Measurements from ENCODE around the gene RELN. TPM values are rescaled to one million over a fixed set of nuclear protein-coding genes. Genes with fewer than 3 reads are reported as not detected.

RELN gene
- total RNA-seq, 1 donor from 2014 or later, result not detected

- Mint-ChIP-seq H3K9me3 (ENCODE audit: low read depth) (peaks cover 8% of the 10 kb centered on the region), H3K36me3 (ENCODE audit: low read depth) (no peaks in the 10 kb centered on the region), H3K27ac (ENCODE audit: unreplicated experiment) (no peak overlapping the region), H3K27me3 (ENCODE audit: low read depth) (peaks cover 36% of the 10 kb centered on the region), H3K4me3 (ENCODE audit: unreplicated experiment) (no peak overlapping the region), H3K4me1 (ENCODE audit: low read depth) (peaks cover 3% of the 10 kb centered on the region)
- no peak for DNase-seq (ENCODE audit: low spot score)
- no peak for TF ChIP-seq CTCF (IDR thresholded peaks at IDR 0.05)
These were observed 551.8 kb downstream of the RELN start for GRCh38 chr7:103437623-103438022.

- Mint-ChIP-seq H3K4me3 (ENCODE audit: unreplicated experiment) (no peak overlapping the region), H3K9me3 (ENCODE audit: low read depth) (peaks cover 5% of the 10 kb centered on the region), H3K4me1 (ENCODE audit: low read depth) (peaks cover 3% of the 10 kb centered on the region), H3K27me3 (ENCODE audit: low read depth) (peaks cover 16% of the 10 kb centered on the region), H3K27ac (ENCODE audit: unreplicated experiment) (no peak overlapping the region), H3K36me3 (ENCODE audit: low read depth) (no peaks in the 10 kb centered on the region)
- TF ChIP-seq CTCF (IDR thresholded peaks at IDR 0.05), result no peak
- no peak for DNase-seq (ENCODE audit: low spot score)
These were observed 556.7 kb downstream of the RELN start for GRCh38 chr7:103432712-103433111.

GRCh38 chr7:103425177-103425576, 564.3 kb downstream of the RELN start:
- no peak overlapping the region for H3K4me3 Mint-ChIP-seq (ENCODE audit: unreplicated experiment)
- no peaks in the 10 kb centered on the region for H3K9me3 Mint-ChIP-seq (ENCODE audit: low read depth)
- H3K36me3 Mint-ChIP-seq (ENCODE audit: low read depth), result no peaks in the 10 kb centered on the region
- peaks cover 23% of the 10 kb centered on the region for H3K27me3 Mint-ChIP-seq (ENCODE audit: low read depth)
- H3K27ac Mint-ChIP-seq (ENCODE audit: unreplicated experiment), result no peak overlapping the region
- H3K4me1 Mint-ChIP-seq (ENCODE audit: low read depth), result no peaks in the 10 kb centered on the region
- no peak for DNase-seq (ENCODE audit: low spot score)
- no peak for TF ChIP-seq CTCF (IDR thresholded peaks at IDR 0.05)

- Mint-ChIP-seq H3K27me3 (ENCODE audit: low read depth) (peaks cover 29% of the 10 kb centered on the region), H3K4me1 (ENCODE audit: low read depth) (no peaks in the 10 kb centered on the region), H3K4me3 (ENCODE audit: unreplicated experiment) (no peak overlapping the region), H3K27ac (ENCODE audit: unreplicated experiment) (no peak overlapping the region), H3K9me3 (ENCODE audit: low read depth) (no peaks in the 10 kb centered on the region), H3K36me3 (ENCODE audit: low read depth) (no peaks in the 10 kb centered on the region)
- DNase-seq (ENCODE audit: low spot score), result no peak
- TF ChIP-seq CTCF (IDR thresholded peaks at IDR 0.05), result no peak
These were observed 565.8 kb downstream of the RELN start for GRCh38 chr7:103423467-103424179.

Other genes with a start within 250 kb of the RELN start
- gene ORC5, start 218.4 kb upstream of the RELN start, total RNA-seq, result 12.0 to 14.3 TPM (median 14.2 TPM) in 3 replicates

Data from chondrocyte (in vitro differentiated cells).